Body of pancreas (tissue), 4 donors: ENCODE results near the gene WFDC12. TPM values are rescaled to one million over a fixed set of nuclear protein-coding genes. Genes with fewer than 3 reads are reported as not detected.
"Not testable (repeated sequence)": the region's sequence is repeated elsewhere in the genome, so short reads cannot be mapped to it uniquely, and the experiment has no call there.

Source experiments
- ATAC-seq: fragments of 150-250 bp; one replicate; pipeline ENCODE4 v1.9.1; 2016
- DNase-seq, 4 donors: peaks; one replicate each; pipeline ENCODE4 v3.0.0-alpha.2; 2019
- H3K27ac ChIP-seq, 4 donors: fragments of 200-600 bp; sonication (generic); 1 replicate in 3 of 4; 2 replicates in 1 of 4; pipeline versions ENCODE4 v1.5.1 to v1.6.1; 2016 to 2019; ENCODE audit warnings: mild to moderate bottlenecking in 1 of 4, mixed read lengths in 1 of 4, moderate library complexity in 1 of 4
- H3K27me3 ChIP-seq, 2 donors: fragments of 200-600 bp; sonication (generic); one replicate each; pipeline ENCODE4 v1.6.0; 2016; ENCODE audit warnings: mild to moderate bottlenecking in 1 of 2
- H3K36me3 ChIP-seq, 2 donors: fragments of 200-600 bp; sonication (generic); replicated peaks in 1 of 2; 2 replicates each; pipeline ENCODE4 v1.5.1; 2016; ENCODE audit warnings: low read depth in 2 of 2; ENCODE audit not compliant: insufficient read depth in 1 of 2
- H3K4me1 ChIP-seq: fragments of 200-600 bp; sonication (generic); one replicate; pipeline ENCODE4 v1.6.0; 2016
- H3K4me3 ChIP-seq, 2 donors: fragments of 200-600 bp; sonication (generic); 1 replicate in 1 of 2; 2 replicates in 1 of 2; pipeline ENCODE4 v1.5.1; 2016 to 2019
- H3K9me3 ChIP-seq, 3 donors: fragments of 200-600 bp; sonication (generic); 1 replicate in 2 of 3; 2 replicates in 1 of 3; pipeline ENCODE4 v1.5.1; 2016
- POLR2A ChIP-seq, 3 donors: fragments of 450-650 bp; IDR thresholded peaks; one replicate each; pipeline ENCODE4 v1.6.1; 2016; ENCODE audit warnings: antibody characterized with exemption in 3 of 3, mild to moderate bottlenecking in 2 of 3
- WGBS, 2 donors: methylation state at CpG; one replicate each; pipeline ENCODE4 v1.1.5; 2017; 5-methylcytosine and 5-hydroxymethylcytosine counted together
- intact Hi-C: fragments of 100-400 bp; cut with DNase I; formaldehyde crosslinking; loops from one replicate; pipeline ENCODE4 v1.15.1; 2023
- total RNA-seq, 2 donors: library from RNA; depleted of rRNA; stranded (reverse); fragments of >200 nt; gene quantifications; one replicate each; pipeline ENCODE4 v1.1.0, GENCODE V29; 2016
- TF ChIP-seq, protein P1 (sequence below), 7 experiments: fragments of 450-650 bp in 4 of 7; fragments of 200-600 bp in 3 of 7; sonication (generic) in 3 of 7; IDR thresholded peaks; one replicate each; pipeline ENCODE4 v1.5.1; 2016 to 2019; ENCODE audit warnings: antibody characterized with exemption in 7 of 7

WFDC12 gene
- total RNA-seq, 2 donors from 2014 or later, result not detected

GRCh38 chr20:45156713-45157112 is 32.4 kb upstream of the WFDC12 start:
- ATAC-seq, result no peak
- 36 to 55% methylated on average over 2 of the region's 2 CpGs for WGBS, 2 donors

DNA sequence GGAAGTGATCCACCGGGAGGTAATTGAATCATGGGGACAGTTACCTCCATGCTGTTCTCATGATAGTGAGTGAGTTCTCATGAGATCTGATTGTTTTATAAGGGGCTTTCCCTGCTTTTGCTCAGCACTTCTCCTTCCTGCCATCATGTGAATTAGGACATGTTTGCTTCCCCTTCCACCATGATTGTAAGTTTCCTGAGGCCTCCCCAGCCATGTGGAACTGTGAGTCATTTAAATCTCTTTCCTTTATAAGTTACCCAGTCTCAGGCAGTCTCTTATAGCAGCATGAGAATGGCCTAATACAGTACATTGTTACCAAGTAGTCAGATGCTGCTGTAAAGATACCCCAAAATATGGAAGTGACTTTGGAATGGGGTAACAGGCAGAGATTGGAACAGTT is 30.5 kb upstream of the WFDC12 start:
- WGBS, 2 donors, result 82 to 86% methylated on average over 1 of the region's 1 CpG

More at GRCh38 chr20:45156713-45157112, 32.4 kb upstream of the WFDC12 start:
- H3K4me1 ChIP-seq, result no peaks in the 10 kb centered on the region
- H3K36me3 ChIP-seq, result no peaks in the 10 kb centered on the region
- TF ChIP-seq, protein P1, sequence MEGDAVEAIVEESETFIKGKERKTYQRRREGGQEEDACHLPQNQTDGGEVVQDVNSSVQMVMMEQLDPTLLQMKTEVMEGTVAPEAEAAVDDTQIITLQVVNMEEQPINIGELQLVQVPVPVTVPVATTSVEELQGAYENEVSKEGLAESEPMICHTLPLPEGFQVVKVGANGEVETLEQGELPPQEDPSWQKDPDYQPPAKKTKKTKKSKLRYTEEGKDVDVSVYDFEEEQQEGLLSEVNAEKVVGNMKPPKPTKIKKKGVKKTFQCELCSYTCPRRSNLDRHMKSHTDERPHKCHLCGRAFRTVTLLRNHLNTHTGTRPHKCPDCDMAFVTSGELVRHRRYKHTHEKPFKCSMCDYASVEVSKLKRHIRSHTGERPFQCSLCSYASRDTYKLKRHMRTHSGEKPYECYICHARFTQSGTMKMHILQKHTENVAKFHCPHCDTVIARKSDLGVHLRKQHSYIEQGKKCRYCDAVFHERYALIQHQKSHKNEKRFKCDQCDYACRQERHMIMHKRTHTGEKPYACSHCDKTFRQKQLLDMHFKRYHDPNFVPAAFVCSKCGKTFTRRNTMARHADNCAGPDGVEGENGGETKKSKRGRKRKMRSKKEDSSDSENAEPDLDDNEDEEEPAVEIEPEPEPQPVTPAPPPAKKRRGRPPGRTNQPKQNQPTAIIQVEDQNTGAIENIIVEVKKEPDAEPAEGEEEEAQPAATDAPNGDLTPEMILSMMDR (IDR thresholded peaks at IDR 0.05), result no peak
- TF ChIP-seq POLR2A (IDR thresholded peaks at IDR 0.05), result no peak
- H3K27ac ChIP-seq, result no peak overlapping the region
- intact Hi-C loops, result no loop called here
- no peaks in the 10 kb centered on the region for H3K9me3 ChIP-seq
- H3K4me3 ChIP-seq, result no peak overlapping the region
- no peaks in the 10 kb centered on the region for H3K27me3 ChIP-seq
- DNase-seq, result no peak

GRCh38 chr20:45154183-45154582 is 29.9 kb upstream of the WFDC12 start:
- no peak overlapping the region for H3K4me3 ChIP-seq
- no peak for DNase-seq
- no peaks in the 10 kb centered on the region for H3K9me3 ChIP-seq
- no peaks in the 10 kb centered on the region for H3K27me3 ChIP-seq
- TF ChIP-seq POLR2A (IDR thresholded peaks at IDR 0.05), result no peak
- TF ChIP-seq, protein P1 (IDR thresholded peaks at IDR 0.05), result no peak
- H3K27ac ChIP-seq, result no peak overlapping the region
- WGBS, 2 donors, result 46 to 68% methylated on average over 3 of the region's 3 CpGs
- ATAC-seq, result no peak
- no peaks in the 10 kb centered on the region for H3K36me3 ChIP-seq
- no peaks in the 10 kb centered on the region for H3K4me1 ChIP-seq
- intact Hi-C loops, result no loop called here

More for the DNA sequence above, 30.5 kb upstream of the WFDC12 start:
- DNase-seq, H3K4me3 ChIP-seq, H3K27ac ChIP-seq, H3K36me3 ChIP-seq, H3K4me1 ChIP-seq, ATAC-seq, H3K9me3 ChIP-seq, intact Hi-C loops, H3K27me3 ChIP-seq: not testable (repeated sequence)

DNA sequence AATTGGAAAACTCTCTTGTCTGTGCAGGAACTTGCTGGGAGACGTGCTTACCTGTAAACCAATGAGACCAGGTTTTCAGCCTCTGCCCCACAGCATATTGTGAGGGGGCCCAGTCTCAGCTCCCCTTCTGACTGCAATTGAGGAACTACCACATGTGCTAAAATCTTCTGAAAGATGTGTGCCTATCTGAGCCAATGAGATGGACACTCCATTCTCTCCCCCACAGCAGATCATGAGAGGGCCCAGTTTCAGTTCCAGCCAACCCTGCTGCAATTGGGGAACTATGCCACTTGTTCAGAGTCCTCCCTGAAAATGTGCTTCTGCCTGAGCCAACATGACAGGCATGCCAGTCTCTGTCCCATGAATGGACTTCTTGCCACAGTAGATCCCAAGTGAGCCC is 29.5 kb upstream of the WFDC12 start:
- Histone ChIP-seq H3K9me3 (no peaks in the 10 kb centered on the region), H3K36me3 (no peaks in the 10 kb centered on the region), H3K27me3 (no peaks in the 10 kb centered on the region), H3K4me3 (no peak overlapping the region), H3K27ac (no peak overlapping the region), H3K4me1 (no peaks in the 10 kb centered on the region)
- 63 to 80% methylated on average over 1 of the region's 1 CpG for WGBS, 2 donors
- intact Hi-C loops, result no loop called here
- TF ChIP-seq POLR2A (IDR thresholded peaks at IDR 0.05), result no peak
- TF ChIP-seq, protein P1 (IDR thresholded peaks at IDR 0.05), result no peak
- DNase-seq, result peak in 1 of 4 donors; percentile 20
- ATAC-seq, result no peak

GRCh38 chr20:45153147-45153546 is 28.9 kb upstream of the WFDC12 start:
- no peak for ATAC-seq

More at GRCh38 chr20:45153147-45153546, 28.9 kb upstream of the WFDC12 start:
- peak in 1 of 4 donors; percentile 10 for DNase-seq
- Histone ChIP-seq H3K27ac (no peak overlapping the region), H3K9me3 (no peaks in the 10 kb centered on the region), H3K4me3 (no peak overlapping the region), H3K36me3 (no peaks in the 10 kb centered on the region), H3K27me3 (no peaks in the 10 kb centered on the region), H3K4me1 (no peaks in the 10 kb centered on the region)
- 40 to 45% methylated on average over 1 to 3 of the region's 3 CpGs for WGBS, 2 donors
- intact Hi-C loops, result no loop called here
- TF ChIP-seq, protein P1 (IDR thresholded peaks at IDR 0.05), result no peak
- no peak for TF ChIP-seq POLR2A (IDR thresholded peaks at IDR 0.05)
